Stimulated activated CD4-positive, alpha-beta T cell treated with anti-CD3 and anti-CD28 coated beads, Interleukin-1b, Interleukin-23, amount 100 ng/mL, for 1 hour (primary cell): Measurements from ENCODE around the gene TAPT1.
"Not testable (repeated sequence)": the region's sequence is repeated elsewhere in the genome, so short reads cannot be mapped to it uniquely, and the experiment has no call there.

Experiments used
- DNase-seq, 2 donors: peaks; one replicate each; pipeline ENCODE4 v3.0.0-alpha.2; 2020; ENCODE audit warnings: low read depth in 2 of 2

TAPT1 gene, protein sequence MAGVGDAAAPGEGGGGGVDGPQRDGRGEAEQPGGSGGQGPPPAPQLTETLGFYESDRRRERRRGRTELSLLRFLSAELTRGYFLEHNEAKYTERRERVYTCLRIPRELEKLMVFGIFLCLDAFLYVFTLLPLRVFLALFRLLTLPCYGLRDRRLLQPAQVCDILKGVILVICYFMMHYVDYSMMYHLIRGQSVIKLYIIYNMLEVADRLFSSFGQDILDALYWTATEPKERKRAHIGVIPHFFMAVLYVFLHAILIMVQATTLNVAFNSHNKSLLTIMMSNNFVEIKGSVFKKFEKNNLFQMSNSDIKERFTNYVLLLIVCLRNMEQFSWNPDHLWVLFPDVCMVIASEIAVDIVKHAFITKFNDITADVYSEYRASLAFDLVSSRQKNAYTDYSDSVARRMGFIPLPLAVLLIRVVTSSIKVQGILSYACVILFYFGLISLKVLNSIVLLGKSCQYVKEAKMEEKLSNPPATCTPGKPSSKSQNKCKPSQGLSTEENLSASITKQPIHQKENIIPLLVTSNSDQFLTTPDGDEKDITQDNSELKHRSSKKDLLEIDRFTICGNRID

DNA sequence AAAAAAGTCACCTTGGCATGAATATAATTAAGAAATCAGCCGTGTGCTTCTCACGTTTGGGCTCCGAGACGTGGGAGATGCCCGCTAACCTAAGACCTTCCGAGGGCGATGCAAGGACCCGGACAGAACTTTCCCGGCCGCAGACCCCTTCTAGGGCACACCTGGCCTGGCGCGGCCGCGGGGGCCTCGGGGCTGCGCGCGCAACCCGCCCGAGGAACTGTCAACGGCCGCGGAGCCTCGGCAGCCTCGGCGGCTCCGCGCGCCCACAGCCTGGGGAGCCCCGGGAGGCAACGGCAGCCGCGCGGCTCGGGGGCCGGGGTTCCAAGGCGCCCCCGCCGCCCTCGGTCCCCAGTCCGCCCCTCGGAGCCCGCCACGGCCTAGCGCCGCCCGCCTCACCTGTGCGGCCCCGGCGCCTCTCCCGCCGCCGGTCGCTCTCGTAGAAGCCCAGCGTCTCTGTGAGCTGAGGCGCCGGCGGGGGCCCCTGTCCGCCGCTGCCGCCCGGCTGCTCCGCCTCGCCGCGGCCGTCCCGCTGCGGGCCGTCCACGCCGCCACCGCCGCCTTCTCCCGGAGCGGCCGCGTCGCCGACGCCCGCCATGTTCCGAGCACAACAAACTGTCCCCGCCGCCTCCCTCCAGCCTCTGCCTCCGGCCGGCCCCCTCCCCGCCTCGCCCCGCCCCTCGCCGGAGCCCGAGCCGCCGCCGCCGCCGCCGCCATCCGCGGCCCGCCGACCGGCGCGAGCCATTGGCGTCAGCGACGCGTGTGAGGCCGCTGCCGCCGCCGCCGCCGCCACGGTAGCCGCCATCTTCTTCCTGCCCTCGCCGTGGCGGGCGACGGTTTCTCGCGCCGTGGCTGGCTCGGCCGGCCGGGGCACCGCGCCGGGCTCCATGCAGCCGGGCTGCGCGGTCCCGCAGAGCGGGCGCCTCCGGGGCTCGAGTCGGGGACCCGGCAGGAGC, at the start of gene TAPT1:
Gene TAPT1, minus strand, starts transcription at position 609 of the 953 bp plus-strand sequence. Its CDS starts 14 bp downstream, at position 595.
- DNase-seq = peak; percentile 42 to 67

DNA sequence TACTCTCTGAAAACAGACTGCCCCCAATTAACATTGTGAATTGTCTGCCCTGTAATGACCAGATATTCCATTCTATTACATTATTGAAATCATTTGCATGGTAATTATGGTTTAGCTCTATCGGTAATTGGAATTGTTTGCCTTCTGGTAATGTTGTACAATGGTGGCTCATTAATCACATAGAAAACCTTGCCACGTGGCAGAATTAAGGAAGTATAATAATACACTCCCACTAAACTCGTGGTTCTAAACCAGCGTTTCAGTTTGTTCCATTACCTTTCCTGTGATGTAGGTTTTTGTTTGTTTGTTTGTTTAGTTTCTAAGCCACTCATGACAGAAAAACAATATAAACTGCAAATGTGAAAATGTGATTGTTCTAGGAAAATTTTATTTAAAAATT, 45.1 kb upstream of the TAPT1 start:
- no peak for DNase-seq

DNA sequence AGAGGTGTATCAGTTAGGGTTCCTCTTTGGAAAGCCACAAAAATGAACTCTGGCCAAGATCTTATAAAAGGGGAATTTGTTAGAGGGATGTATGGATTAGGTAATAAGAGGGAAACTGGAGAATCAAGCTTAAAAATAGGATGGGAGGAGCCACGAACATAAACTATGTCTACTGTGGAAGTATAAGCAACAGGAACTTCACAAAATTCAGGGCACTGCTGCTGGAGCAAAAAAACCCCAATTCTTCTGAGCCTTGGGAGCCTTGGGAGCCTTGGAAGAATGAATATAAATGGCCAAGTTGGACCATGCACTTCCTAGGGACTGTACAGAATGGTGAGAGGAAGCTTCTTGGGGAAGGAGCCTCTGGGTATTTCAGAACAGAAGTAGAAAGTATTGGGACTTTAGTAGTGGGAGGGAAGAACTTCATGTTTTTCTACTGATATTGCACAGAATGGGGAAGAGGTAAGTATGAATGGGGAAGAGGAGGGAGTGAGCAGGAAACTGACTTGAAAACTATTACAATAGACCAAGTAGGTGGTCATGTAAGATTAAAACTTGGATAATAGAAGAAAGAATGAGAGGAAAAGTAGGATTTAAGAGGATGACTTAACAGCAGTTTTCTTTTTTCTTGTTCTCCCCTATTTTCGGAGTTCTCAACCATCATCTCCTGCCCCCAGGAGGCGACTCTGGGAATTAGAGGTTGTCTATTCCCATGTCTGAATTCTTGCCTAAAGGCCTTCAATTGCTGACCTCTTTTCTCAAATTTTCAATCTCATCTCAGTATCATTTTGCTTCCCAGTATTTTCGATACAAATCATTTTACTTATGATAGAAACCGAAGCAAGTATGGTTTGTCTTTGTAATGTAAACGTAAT, 44.4 kb upstream of the TAPT1 start:
- DNase-seq = no peak

DNA sequence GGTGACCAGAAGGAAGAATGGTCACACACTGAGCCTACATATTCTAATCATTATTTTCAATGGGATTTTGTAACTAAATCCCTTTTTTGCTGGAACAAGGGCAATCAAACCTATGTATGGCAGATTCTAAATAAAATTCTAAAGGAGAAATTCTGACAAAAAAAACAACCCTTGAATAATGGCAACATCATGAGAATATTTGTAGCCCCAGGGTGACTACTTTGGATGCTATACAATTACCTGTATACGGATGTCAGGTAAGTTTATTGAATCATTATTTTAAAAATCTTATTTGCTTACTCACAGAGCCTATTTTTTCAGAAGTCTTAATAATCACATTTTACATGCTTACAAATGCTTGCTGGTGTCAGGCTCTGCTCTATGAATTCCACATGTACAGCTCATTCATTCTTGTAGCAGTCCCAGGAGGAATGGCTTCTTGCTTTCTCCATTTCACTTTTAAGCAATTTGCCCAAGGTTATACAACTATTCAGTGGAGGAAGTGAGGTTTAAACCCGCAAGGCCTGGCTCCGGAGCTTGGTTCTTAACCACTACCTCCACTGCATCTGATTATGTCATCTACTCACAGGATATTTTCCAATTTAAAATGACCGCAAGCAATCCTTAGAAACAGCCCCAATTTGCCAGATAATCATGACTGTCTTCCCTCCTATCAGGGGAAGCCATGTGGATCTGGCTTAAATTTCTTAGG, 43.6 kb upstream of the TAPT1 start:
- not testable (repeated sequence) for DNase-seq

DNA sequence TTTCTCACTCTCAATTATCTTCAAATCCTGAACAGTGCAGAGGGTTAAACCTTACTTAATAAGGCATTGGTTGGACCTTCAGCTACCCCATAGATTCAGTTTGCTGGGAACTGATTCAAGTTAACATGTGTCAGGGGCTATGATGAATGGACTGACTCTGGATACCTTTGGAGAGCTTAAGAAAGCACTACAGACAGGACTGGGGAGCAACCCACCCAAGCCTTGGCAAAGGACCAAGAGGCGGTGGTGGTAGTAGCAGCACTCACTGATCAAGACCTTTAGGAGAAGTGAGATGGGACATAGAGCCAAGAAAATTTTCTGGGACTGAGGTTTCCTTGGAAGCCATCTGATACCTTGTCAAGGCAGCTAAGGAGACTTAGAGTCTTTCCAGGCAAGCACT, 43.0 kb upstream of the TAPT1 start:
- no peak for DNase-seq

DNA sequence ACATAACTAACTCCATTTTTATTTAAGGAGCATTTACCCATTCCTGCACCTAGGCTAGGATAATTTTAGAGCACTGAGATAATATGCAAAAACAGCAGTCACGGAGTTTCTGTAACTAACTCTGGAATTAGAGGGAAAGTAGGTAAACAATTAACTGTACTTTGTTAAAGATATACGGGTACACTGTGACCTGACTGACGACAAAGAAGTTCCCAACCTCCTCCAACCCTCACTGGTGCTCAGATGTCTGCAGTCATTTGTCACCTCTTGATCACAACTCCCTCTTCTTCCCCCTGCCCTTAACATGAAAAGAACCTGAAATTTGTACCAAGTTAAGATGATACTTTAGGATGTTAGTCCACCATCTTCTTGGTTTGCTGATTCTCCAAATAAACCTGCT, 42.0 kb upstream of the TAPT1 start:
- DNase-seq = no peak

DNA sequence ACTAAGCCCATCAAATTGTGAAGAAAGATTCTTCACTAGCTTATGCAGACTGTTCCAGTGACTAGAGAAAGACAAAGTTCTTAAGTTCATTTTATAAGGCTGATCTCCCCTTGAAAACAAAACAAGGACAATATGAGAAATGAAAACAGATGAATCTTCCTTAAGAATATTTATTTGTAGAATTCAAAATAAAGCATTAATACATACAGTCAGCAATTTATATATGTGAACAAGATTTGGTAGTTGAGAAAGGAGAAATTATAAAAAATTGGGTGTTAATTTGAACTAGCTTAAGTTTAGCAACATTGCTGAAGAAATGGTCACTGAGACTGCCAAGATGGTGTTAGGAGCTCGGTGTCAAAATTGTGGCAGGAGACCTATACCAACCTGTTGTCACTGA, 41.4 kb upstream of the TAPT1 start:
- DNase-seq = no peak

DNA sequence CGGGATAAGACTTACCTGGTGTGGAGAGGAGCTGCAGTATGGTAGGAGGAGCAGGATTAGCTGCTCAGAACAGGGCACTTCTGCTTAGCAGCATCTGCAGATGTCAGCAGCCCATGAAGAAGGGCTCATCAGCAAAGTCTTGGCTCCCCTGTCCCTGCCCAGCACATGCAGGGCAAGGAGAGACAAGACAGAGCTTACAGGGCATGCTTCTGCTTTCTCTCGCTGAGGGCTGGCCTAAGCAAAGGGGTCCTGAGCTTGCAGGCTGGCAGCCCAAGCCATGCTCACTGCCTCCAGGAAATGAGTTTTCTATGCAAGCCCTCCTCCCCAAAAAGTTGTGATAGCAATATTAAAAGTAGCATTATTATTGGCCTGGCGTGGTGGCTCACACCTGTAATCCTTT, 39.5 kb upstream of the TAPT1 start:
- DNase-seq = no peak

DNA sequence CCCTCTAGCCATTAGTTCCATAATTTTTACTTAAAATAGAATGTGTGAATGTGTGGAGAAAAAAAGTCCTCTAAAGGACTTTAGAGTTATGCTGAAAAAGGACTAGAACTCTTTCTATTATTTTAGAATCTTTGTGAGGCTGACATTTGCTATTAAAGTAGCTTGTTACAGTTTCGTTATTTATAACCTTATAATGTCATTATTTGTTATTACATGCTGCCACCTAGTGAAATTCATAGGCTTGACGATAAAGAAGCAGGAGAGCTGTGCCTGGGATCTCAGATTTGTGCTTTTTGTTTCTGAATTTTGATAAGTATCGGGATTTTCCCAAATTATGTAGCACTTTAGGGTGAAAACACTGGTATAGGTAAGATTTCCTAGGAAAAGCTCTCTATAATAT, 38.5 kb upstream of the TAPT1 start:
- DNase-seq = no peak

DNA sequence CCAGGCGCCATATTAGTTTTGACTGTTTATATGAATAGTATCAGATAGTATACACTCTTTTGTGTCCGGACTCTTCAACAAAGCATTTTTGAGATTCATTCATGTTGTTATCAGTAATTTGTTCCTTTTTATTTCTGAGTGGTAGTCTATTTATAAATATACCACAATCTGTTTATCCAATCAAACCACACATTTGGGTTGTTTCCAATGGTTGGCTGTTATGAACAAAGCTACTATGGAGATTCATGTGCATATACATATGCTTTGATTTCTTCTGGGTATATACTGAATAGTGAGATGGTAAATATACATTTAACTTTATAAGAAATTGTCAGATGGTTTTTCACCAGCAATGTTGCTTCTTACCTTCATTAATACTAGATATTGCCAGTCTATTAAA, 36.8 kb upstream of the TAPT1 start:
- DNase-seq = no peak

DNA sequence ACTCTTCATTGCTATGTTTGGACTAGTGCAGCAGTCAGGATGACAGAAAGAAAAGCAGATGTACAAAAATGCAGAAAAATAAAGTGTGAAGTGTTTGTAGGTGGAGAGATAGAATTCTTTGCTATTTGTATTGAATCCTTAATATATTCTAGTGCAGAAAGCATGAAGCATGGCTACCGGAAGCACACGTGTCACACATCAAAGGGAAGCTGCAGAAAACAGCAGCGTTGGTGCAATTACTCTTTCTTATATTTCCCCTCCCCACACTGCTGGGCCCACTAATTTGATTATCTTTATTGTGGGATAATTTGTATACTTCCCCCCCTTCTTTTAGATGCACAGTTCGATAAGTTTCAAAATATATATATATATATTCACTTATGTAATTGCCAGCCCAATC, 35.9 kb upstream of the TAPT1 start:
- DNase-seq = no peak

DNA sequence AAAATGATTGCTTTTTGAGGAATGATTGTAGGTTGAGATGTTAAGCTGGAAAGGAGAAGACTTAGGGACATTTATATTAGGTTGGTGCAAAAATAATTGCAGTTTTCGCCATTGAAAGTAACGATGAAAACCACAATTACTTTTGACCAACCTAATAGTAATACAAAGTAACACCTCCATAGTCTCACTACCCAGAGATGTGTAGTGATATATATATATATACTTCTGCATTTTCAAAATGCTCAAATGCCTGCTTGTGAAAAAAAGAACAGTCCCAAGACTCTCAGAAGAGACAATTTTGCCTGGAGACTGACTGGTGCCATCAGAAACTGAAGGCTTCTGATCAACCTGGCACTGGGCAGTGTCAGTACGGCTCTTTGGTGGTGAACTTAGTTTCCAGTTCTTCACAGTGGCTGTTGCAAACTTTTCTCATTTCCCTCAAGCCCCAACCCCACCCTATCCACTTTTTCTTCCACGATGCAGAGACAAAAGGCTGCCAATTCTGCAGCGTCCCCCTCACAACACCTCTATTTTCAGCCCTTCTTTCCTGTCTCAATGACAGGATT, 35.1 kb upstream of the TAPT1 start:
- no peak for DNase-seq

DNA sequence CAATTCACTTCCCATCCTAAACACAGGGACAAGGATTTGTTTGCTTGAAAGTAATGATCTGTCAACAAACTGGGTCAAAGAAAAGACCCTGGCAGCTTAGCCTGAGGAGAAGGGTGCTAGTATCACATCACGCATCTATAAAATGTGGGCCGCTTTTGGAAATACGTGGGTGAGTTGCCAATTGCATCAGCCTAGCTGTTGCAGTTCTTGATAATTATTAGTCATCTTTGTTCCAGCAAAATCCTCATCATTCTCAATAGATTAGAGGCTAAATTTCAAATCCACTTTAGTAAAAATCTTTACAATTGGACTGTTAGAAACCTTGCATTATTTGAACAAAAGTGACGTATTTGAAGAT, 33.6 kb upstream of the TAPT1 start:
- DNase-seq = no peak

DNA sequence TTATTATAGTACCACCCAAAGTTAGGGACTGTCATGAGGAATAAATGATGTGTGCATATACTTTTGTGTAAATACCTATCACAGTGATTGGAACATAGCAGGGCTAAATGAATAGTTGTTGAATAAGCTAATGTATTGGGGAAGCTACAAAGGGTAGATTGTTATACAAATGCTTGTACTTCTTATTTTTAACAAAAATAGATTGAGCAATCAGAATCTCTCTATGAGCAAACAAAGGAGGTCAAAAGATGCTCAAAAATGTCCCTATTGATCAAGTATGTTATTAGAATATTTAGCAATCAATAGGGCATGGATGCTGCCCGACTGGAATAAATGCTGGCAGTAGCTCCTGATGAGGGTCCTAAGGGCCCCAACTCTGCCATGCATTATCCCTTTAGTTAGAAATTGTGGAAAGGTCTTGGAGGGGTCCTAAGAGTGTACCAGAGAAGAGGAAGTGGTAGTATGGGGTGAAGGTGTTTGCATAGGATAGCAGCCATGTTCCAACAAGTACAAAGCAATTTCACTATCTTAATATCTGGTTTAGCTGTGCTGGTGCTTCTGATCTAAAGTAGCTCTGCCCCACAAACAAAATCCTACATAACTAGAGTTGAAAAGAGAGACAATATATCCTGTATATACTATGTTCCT, 33.1 kb upstream of the TAPT1 start:
- DNase-seq = no peak

DNA sequence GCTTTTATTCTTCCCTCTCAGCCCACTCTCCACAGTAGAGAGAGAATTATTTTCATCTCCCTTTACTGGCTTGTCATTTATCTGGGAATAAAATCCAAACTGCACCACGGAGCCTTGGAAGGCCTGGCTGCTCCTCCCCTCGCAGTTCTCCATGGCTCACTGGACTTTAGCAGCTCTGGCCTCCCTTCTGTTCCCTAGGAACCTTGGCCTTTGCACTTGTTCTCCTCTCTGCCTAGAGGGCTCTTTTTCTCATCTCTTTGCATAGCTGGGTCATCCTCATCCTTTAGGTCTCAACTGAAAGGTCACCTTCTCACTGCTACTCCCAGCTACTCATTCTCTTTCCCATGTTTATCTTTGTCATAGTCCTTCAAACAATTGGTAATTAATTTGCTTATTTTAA, 31.3 kb upstream of the TAPT1 start:
- no peak for DNase-seq

DNA sequence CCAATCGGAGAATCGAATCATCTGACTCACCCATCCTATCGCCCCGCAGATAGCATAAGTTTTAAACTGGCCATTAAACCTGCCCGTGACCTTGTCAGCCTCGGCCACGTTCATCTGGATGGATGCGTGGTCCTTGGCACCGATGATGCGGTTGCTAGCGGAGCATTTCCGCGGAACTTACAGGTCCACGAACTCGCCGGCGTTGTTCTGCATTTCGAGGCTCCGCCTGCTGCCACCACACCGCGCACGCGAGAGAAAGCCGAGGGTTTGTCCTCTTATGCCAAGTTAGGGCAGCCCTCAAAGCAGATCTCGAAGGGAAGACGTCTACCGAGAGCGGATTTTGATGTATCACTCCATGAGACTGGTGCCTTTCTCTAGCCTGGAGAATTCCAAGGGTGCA, 30.1 kb upstream of the TAPT1 start:
- no peak for DNase-seq

DNA sequence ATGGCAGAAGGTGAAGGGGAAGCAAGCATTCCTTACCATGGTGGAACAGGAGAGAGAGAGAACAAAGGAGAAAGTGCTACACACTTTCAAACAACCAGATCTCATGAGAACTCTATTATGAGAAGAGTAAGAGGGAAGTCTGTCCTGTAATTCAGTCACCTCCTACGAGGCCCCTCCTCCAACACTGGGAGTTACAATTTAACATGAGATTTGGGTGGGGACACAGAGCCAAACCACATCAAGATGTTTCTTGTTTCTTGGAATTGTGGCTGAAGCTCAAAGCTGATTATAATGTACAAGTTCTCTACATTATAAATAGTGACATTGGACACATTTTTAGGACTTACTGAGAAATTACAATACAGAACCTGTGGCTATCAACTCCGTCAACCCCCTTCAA, 29.5 kb upstream of the TAPT1 start:
- no peak for DNase-seq

DNA sequence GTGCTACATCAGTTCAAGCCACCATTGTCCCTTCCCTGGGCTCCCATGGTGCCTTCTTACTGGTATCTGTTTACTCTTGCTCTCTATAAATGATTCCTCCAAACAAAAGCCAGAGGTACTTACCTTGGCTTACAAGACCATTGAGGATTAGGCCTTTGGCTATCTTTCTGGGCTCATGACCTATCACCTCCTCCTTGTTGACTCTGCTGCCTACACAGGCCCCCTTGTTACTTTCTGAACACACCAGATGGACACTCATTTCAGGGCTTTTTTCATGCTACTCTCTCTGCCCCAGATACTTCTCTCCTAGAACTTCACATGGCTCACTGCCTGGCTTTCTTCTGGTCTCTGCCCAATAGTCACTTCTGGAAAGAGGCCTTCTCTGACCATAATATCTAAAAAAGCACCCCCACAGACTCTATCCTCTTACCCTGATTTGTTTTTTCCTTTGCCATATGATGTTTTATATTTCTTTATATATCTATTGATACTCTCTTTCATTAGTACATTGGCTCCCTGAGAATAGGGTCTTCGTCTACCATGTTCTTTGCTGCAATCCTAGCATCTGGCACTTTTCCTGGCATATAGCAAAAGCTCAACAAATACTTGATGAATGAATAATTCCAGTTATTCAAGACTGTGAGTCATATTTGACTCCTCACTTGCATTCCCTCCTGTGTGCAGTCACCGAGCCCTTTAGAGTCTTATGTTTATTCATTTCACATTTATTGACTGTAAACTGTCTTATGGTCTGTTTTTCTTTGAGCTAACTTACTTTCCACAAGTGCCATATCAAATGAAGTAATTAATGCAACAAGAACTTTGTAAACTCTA, 27.1 kb upstream of the TAPT1 start:
- no peak for DNase-seq

DNA sequence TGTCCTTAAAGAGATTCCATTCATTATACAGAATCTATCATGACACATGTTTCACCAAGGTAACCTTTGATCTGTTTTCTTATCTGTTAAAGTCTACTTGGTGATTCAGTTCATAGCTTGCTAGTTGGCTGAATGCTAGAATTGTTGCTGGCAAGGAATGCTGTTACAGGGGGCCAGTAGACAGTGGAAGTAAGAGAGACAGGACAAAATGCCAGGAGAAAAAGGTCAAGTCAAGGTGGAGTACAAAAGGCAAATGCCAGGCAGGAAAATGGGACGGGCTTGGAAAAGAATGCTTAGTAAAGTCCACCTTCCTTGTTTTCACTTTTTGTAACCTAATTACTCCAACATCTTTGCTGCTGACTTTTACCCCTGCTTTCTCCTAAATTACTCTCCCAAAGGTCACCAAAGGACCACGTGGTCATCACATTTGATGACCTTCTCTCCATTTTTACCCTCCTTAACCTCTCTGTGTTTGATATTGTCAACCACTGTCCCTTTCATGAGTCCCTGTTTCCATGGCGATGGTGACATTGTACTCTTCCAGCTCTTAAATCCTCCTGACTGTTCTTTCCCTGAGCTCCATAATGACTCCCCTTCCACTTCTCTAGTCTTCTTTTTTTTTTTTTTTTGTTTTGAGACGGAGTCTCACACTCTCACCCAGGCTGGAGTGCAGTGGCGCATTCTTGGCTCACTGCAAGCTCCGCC, 24.5 kb upstream of the TAPT1 start:
- no peak for DNase-seq
